Esophagus muscularis mucosa (tissue), 4 donors: ENCODE results near the gene PYCR2. TPM values are rescaled to one million over a fixed set of nuclear protein-coding genes. Genes with fewer than 3 reads are reported as not detected.

Source experiments
- DNase-seq: peaks from one replicate; pipeline ENCODE4 v3.0.0-alpha.2; 2017; ENCODE audit errors: extremely low spot score
- H3K27ac ChIP-seq, 4 donors: fragments of 200-600 bp; sonication (generic); replicated peaks in 1 of 4; 1 replicate in 3 of 4; 2 replicates in 1 of 4; pipeline ENCODE4 v1.5.1; 2016 to 2019; ENCODE audit warnings: mild to moderate bottlenecking in 1 of 4
- H3K27me3 ChIP-seq, 4 donors: fragments of 200-600 bp; sonication (generic); one replicate each; pipeline versions ENCODE4 v1.5.1 to v1.6.0; 2016 to 2019
- H3K36me3 ChIP-seq, 4 donors: fragments of 200-600 bp; sonication (generic); one replicate each; pipeline ENCODE4 v1.5.1; 2016 to 2019
- H3K4me1 ChIP-seq, 4 donors: fragments of 200-600 bp; sonication (generic); one replicate each; pipeline ENCODE4 v1.5.1; 2016 to 2019
- H3K4me3 ChIP-seq, 4 donors: fragments of 200-600 bp; sonication (generic); 1 replicate in 2 of 4; 2 replicates in 2 of 4; pipeline ENCODE4 v1.5.1; 2016 to 2019; ENCODE audit warnings: mild to moderate bottlenecking in 4 of 4, moderate library complexity in 1 of 4
- H3K9me3 ChIP-seq, 4 donors: fragments of 200-600 bp; sonication (generic); 1 replicate in 3 of 4; 2 replicates in 1 of 4; pipeline ENCODE4 v1.5.1; 2016 to 2019
- CTCF ChIP-seq, 3 experiments: fragments of 200-600 bp in 2 of 3; fragments of 450-650 bp in 1 of 3; sonication (generic) in 2 of 3; IDR thresholded peaks; one replicate each; pipeline ENCODE4 v1.5.1; 2017 to 2019; ENCODE audit warnings: antibody characterized with exemption in 3 of 3, mild to moderate bottlenecking in 2 of 3, moderate library complexity in 1 of 3
- EP300 ChIP-seq: sonication (generic); formaldehyde crosslinking; IDR thresholded peaks from one replicate; pipeline ENCODE4 v1.6.1; 2017; ENCODE audit warnings: antibody characterized with exemption
- POLR2A ChIP-seq: fragments of 450-650 bp; IDR thresholded peaks from one replicate; pipeline ENCODE4 v1.6.1; 2017; ENCODE audit warnings: antibody characterized with exemption, moderate library complexity, mild to moderate bottlenecking, low read depth
- POLR2AphosphoS5 ChIP-seq, 2 donors: sonication (generic); formaldehyde crosslinking; IDR thresholded peaks; one replicate each; pipeline ENCODE4 v1.6.1; 2017; ENCODE audit warnings: antibody characterized with exemption in 2 of 2
- WGBS: methylation state at CpG from one replicate; pipeline ENCODE4 v1.1.5; 2018; 5-methylcytosine and 5-hydroxymethylcytosine counted together
- intact Hi-C: fragments of 100-400 bp; cut with DNase I; formaldehyde crosslinking; loops from one replicate; pipeline ENCODE4 v1.15.1; 2023
- total RNA-seq, 4 donors: library from RNA; depleted of rRNA; stranded (reverse); fragments of >200 nt; gene quantifications; one replicate each; pipeline versions ENCODE4 v1.1.0 to v1.2.1, GENCODE V29; 2016

Gene PYCR2
- total RNA-seq, 4 donors from 2014 or later = 37.4 to 73.6 (median 58.2) TPM

- peaks cover 5 to 29% (median 20%) of the 10 kb centered on the region in 4 donors for H3K36me3 ChIP-seq
- H3K4me1 ChIP-seq = peaks cover 45 to 62% (median 55%) of the 10 kb centered on the region in 4 donors
- H3K9me3 ChIP-seq = no peaks in the 10 kb centered on the region
- no peak for TF ChIP-seq EP300
- no peak for TF ChIP-seq POLR2A
- no peak for TF ChIP-seq POLR2AphosphoS5 (IDR thresholded peaks at IDR 0.05)
- TF ChIP-seq CTCF (IDR thresholded peaks at IDR 0.05) = no peak
- DNase-seq = no peak
- intact Hi-C loops = no loop called here
- peak overlapping the region; percentile 11 to 92 (median 38) for H3K27ac ChIP-seq
- no peaks in the 10 kb centered on the region for H3K27me3 ChIP-seq
- 69% methylated on average over 8 of the region's 8 CpGs for WGBS
- H3K4me3 ChIP-seq = no peak overlapping the region
Measured at GRCh38 chr1:225879521-225880221, 44.4 kb downstream of the PYCR2 start.

- intact Hi-C loops = no loop called here
Measured at GRCh38 chr1:225878282-225878681, 45.8 kb downstream of the PYCR2 start.

GRCh38 chr1:225877580-225877979, 46.5 kb downstream of the PYCR2 start:
- no peak overlapping the region for H3K4me3 ChIP-seq
- TF ChIP-seq CTCF (IDR thresholded peaks at IDR 0.05) (peak; percentile 26 to 57 (median 33)), EP300 (no peak), POLR2A (no peak), POLR2AphosphoS5 (IDR thresholded peaks at IDR 0.05) (peak in 1 of 2 donors; percentile 6)
- no peaks in the 10 kb centered on the region for H3K9me3 ChIP-seq
- H3K27me3 ChIP-seq = no peaks in the 10 kb centered on the region
- WGBS = 31% methylated on average over 7 of the region's 10 CpGs
- peaks cover 15 to 49% (median 39%) of the 10 kb centered on the region in 4 donors for H3K36me3 ChIP-seq
- peak overlapping the region; percentile 11 to 67 (median 38) for H3K27ac ChIP-seq
- H3K4me1 ChIP-seq = peaks cover 45 to 51% (median 47%) of the 10 kb centered on the region in 4 donors
- intact Hi-C loops = no loop called here
- no peak for DNase-seq

More at GRCh38 chr1:225878282-225878681, 45.8 kb downstream of the PYCR2 start:
- H3K36me3 ChIP-seq = peaks cover 15 to 42% (median 33%) of the 10 kb centered on the region in 4 donors
- no peak for DNase-seq
- TF ChIP-seq EP300 (no peak), POLR2A (no peak), CTCF (IDR thresholded peaks at IDR 0.05) (no peak), POLR2AphosphoS5 (IDR thresholded peaks at IDR 0.05) (no peak)
- WGBS = 92% methylated on average over 4 of the region's 4 CpGs
- no peak overlapping the region for H3K4me3 ChIP-seq
- peak overlapping the region; percentile 11 to 58 (median 28) for H3K27ac ChIP-seq
- peaks cover 45 to 54% (median 51%) of the 10 kb centered on the region in 4 donors for H3K4me1 ChIP-seq
- H3K27me3 ChIP-seq = no peaks in the 10 kb centered on the region
- H3K9me3 ChIP-seq = no peaks in the 10 kb centered on the region

DNA sequence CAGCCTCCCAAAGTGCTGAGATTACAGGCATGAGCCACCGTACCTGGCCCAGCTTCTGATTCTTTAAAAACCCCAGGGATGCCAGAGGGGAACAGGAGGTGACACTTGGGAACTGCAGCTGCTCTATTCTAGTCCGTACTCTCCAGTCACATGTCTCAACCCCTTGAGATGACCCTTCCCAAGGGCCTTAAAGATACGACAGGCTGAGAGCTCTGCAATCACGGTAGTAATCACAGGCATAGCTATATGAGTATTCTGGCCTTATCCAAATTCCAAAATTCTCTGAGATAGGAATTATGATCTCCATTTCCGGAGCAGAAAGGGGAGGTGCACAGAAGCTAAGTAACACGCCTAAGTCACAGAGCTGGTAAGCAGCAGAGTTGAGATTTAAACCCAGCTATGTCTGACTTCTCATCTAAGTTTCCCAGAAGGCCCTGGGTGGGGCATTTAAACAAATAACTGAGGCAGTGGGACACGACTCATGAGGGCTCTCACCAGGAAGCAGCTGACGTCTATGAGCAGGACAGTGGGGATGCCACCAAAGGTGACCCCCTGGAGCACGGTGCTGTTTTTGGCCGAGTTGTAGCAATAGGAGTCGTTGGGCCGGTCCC, 47.0 kb downstream of the PYCR2 start:
- no peak for TF ChIP-seq EP300
- TF ChIP-seq POLR2AphosphoS5 (IDR thresholded peaks at IDR 0.05) = no peak
- no peak for TF ChIP-seq POLR2A
- TF ChIP-seq CTCF (IDR thresholded peaks at IDR 0.05) = no peak
- intact Hi-C loops = no loop called here
- Histone ChIP-seq H3K9me3 (no peaks in the 10 kb centered on the region), H3K27me3 (no peaks in the 10 kb centered on the region), H3K27ac (peak overlapping the region; percentile 11 to 67 (median 38)), H3K4me1 (peaks cover 45 to 51% (median 47%) of the 10 kb centered on the region in 4 donors), H3K36me3 (peaks cover 15 to 55% (median 42%) of the 10 kb centered on the region in 4 donors), H3K4me3 (no peak overlapping the region)
- no peak for DNase-seq
- WGBS = 71% methylated on average over 12 of the region's 12 CpGs
